Embryonic facial prominence (tissue), 1 donor: ENCODE measurements around the gene SGMS1.

ENCODE experiments used
- DNase-seq: peaks from one replicate; pipeline ENCODE4 v3.0.0-alpha.2; 2016; ENCODE audit errors: extremely low spot score

SGMS1 gene

GRCh38 chr10:50613150-50613549, 10.6 kb downstream of the SGMS1 start:
- DNase-seq, result no peak

- no peak for DNase-seq
Measured at GRCh38 chr10:50610368-50610767, 13.4 kb downstream of the SGMS1 start.

GRCh38 chr10:50607356-50607925, 16.3 kb downstream of the SGMS1 start:
- DNase-seq, result no peak

- no peak for DNase-seq
Measured at GRCh38 chr10:50605951-50606270, 17.8 kb downstream of the SGMS1 start.

- no peak for DNase-seq
Measured at GRCh38 chr10:50605269-50605950, 18.3 kb downstream of the SGMS1 start.

GRCh38 chr10:50604809-50605208, 18.9 kb downstream of the SGMS1 start:
- DNase-seq, result no peak

- no peak for DNase-seq
Measured at GRCh38 chr10:50604049-50604640, 19.6 kb downstream of the SGMS1 start.

GRCh38 chr10:50603151-50603850, 20.5 kb downstream of the SGMS1 start:
- no peak for DNase-seq

GRCh38 chr10:50601974-50602373, 21.8 kb downstream of the SGMS1 start:
- DNase-seq, result no peak

- DNase-seq, result no peak
Measured at GRCh38 chr10:50600831-50601477, 22.8 kb downstream of the SGMS1 start.

GRCh38 chr10:50600286-50600685, 23.5 kb downstream of the SGMS1 start:
- DNase-seq, result no peak

GRCh38 chr10:50596897-50597296, 26.9 kb downstream of the SGMS1 start:
- no peak for DNase-seq

GRCh38 chr10:50596456-50596855, 27.3 kb downstream of the SGMS1 start:
- no peak for DNase-seq

GRCh38 chr10:50595785-50596184, 28.0 kb downstream of the SGMS1 start:
- DNase-seq, result no peak

- DNase-seq, result no peak
Measured at GRCh38 chr10:50593523-50594376, 30.0 kb downstream of the SGMS1 start.

GRCh38 chr10:50592961-50593418, 30.8 kb downstream of the SGMS1 start:
- no peak for DNase-seq

- no peak for DNase-seq
Measured at GRCh38 chr10:50590935-50591334, 32.8 kb downstream of the SGMS1 start.

- no peak for DNase-seq
Measured at GRCh38 chr10:50586740-50587088, 37.0 kb downstream of the SGMS1 start.

GRCh38 chr10:50585921-50586739, 37.6 kb downstream of the SGMS1 start:
- no peak for DNase-seq
